SK-N-MC (cell line): ENCODE measurements around the gene SMU1.
A peak's percentile ranks its signal among the peaks of the same experiment; 100 is the strongest.

ENCODE experiments used
- DNase-seq: peaks from one replicate; pipeline ENCODE4 v3.0.0-alpha.2; 2011; ENCODE audit warnings: low read depth, low spot score
- H3K27ac ChIP-seq: fragments of 200-600 bp; sonication (generic); 2 replicates; pipeline ENCODE4 v1.5.1; 2016; ENCODE audit warnings: mixed run types
- H3K36me3 ChIP-seq: fragments of 200-600 bp; sonication (generic); 2 replicates; pipeline ENCODE4 v1.6.1; 2017; ENCODE audit warnings: antibody characterized with exemption, low read length, mixed read lengths; ENCODE audit not compliant: insufficient read depth
- H3K4me3 ChIP-seq: fragments of 200-600 bp; sonication (generic); 2 replicates; pipeline ENCODE4 v1.5.1; 2016
- H3K9ac ChIP-seq: fragments of 200-600 bp; sonication (generic); 2 replicates; pipeline ENCODE4 v1.8.0; 2017; ENCODE audit warnings: mixed run types, mixed read lengths; ENCODE audit not compliant: insufficient read length
- H3K9me3 ChIP-seq: fragments of 200-600 bp; sonication (generic); 2 replicates; pipeline ENCODE4 v1.6.1; 2017; ENCODE audit warnings: low read depth, mild to moderate bottlenecking, antibody characterized with exemption, low read length, moderate library complexity, mixed read lengths
- EZH2 ChIP-seq: fragments of 200-600 bp; sonication (generic); IDR thresholded peaks from one replicate; pipeline ENCODE4 v1.6.1; 2017; ENCODE audit warnings: antibody characterized with exemption
- FOXP2 ChIP-seq: optimal IDR thresholded peaks from 2 replicates; pipeline ENCODE3; 2011; ENCODE audit warnings: mild to moderate bottlenecking, moderate library complexity; ENCODE audit not compliant: insufficient read depth; ENCODE audit errors: extremely low read length, control extremely low read depth
- POLR2AphosphoS5 ChIP-seq: IDR thresholded peaks from 2 replicates; pipeline ENCODE4 v1.6.1; 2012; ENCODE audit warnings: mild to moderate bottlenecking, low read depth, low read length, borderline replicate concordance

SMU1 gene

GRCh38 chr9:33080534-33080933 is 4.1 kb upstream of the SMU1 start:
- H3K4me3 ChIP-seq = peak overlapping the region; percentile 77
- no peaks in the 10 kb centered on the region for H3K36me3 ChIP-seq
- peak overlapping the region; percentile 56; the same call in 1 of the 2 replicates for H3K27ac ChIP-seq
- no peaks in the 10 kb centered on the region for H3K9me3 ChIP-seq
- H3K9ac ChIP-seq = peak overlapping the region; percentile 75
- no peak for DNase-seq
- TF ChIP-seq EZH2 (no peak), POLR2AphosphoS5 (no peak), FOXP2 (no peak)

- Histone ChIP-seq H3K9me3 (no peaks in the 10 kb centered on the region), H3K36me3 (peaks cover 77% of the 10 kb centered on the region), H3K4me3 (no peak overlapping the region), H3K9ac (no peak overlapping the region), H3K27ac (no peak overlapping the region)
- TF ChIP-seq FOXP2 (no peak), POLR2AphosphoS5 (no peak), EZH2 (no peak)
- DNase-seq = no peak
Measured at GRCh38 chr9:33068991-33069390, 7.5 kb downstream of the SMU1 start.

GRCh38 chr9:33065157-33066076 is 11.1 kb downstream of the SMU1 start:
- Histone ChIP-seq H3K9me3 (no peaks in the 10 kb centered on the region), H3K9ac (no peak overlapping the region), H3K27ac (no peak overlapping the region), H3K36me3 (peaks cover 79% of the 10 kb centered on the region), H3K4me3 (no peak overlapping the region)
- TF ChIP-seq POLR2AphosphoS5 = no peak
- no peak for TF ChIP-seq FOXP2
- no peak for TF ChIP-seq EZH2
- no peak for DNase-seq

GRCh38 chr9:33051144-33051543 is 25.3 kb downstream of the SMU1 start:
- no peak overlapping the region for H3K4me3 ChIP-seq
- no peaks in the 10 kb centered on the region for H3K9me3 ChIP-seq
- TF ChIP-seq POLR2AphosphoS5 (no peak), EZH2 (no peak), FOXP2 (no peak)

GRCh38 chr9:33049680-33050361 is 26.7 kb downstream of the SMU1 start:
- Histone ChIP-seq H3K9ac (no peak overlapping the region), H3K36me3 (peaks cover 63% of the 10 kb centered on the region), H3K27ac (no peak overlapping the region), H3K4me3 (no peak overlapping the region), H3K9me3 (no peaks in the 10 kb centered on the region)
- no peak for DNase-seq
- no peak for TF ChIP-seq EZH2
- TF ChIP-seq POLR2AphosphoS5 = no peak
- TF ChIP-seq FOXP2 = no peak

More at GRCh38 chr9:33051144-33051543, 25.3 kb downstream of the SMU1 start:
- Histone ChIP-seq H3K9ac (no peak overlapping the region), H3K27ac (no peak overlapping the region), H3K36me3 (peaks cover 70% of the 10 kb centered on the region)
- no peak for DNase-seq

GRCh38 chr9:33048054-33048465 is 28.4 kb downstream of the SMU1 start:
- DNase-seq = no peak
- no peak overlapping the region for H3K27ac ChIP-seq
- peaks cover 48% of the 10 kb centered on the region for H3K36me3 ChIP-seq
- no peak overlapping the region for H3K9ac ChIP-seq
- no peak overlapping the region for H3K4me3 ChIP-seq
- no peak for TF ChIP-seq POLR2AphosphoS5
- no peak for TF ChIP-seq EZH2
- no peak for TF ChIP-seq FOXP2
- H3K9me3 ChIP-seq = no peaks in the 10 kb centered on the region

- no peak for DNase-seq
- H3K9me3 ChIP-seq = no peaks in the 10 kb centered on the region
- no peak overlapping the region for H3K9ac ChIP-seq
- TF ChIP-seq POLR2AphosphoS5 = no peak
- TF ChIP-seq EZH2 = no peak
- no peak for TF ChIP-seq FOXP2
- H3K27ac ChIP-seq = no peak overlapping the region
- H3K36me3 ChIP-seq = peaks cover 34% of the 10 kb centered on the region
- H3K4me3 ChIP-seq = no peak overlapping the region
Measured at GRCh38 chr9:33046061-33046460, 30.4 kb downstream of the SMU1 start.

- Histone ChIP-seq H3K9me3 (no peaks in the 10 kb centered on the region), H3K27ac (0 out of 2 replicates have a peak overlapping the region, but pooled peaks have one; percentile 42), H3K36me3 (peaks cover 39% of the 10 kb centered on the region), H3K9ac (peak overlapping the region; percentile 66), H3K4me3 (peak overlapping the region; percentile 76)
- DNase-seq = no peak
- TF ChIP-seq POLR2AphosphoS5 = no peak
- no peak for TF ChIP-seq FOXP2
- TF ChIP-seq EZH2 = no peak
Measured at GRCh38 chr9:33044677-33045282, 31.7 kb downstream of the SMU1 start.
